GM19452 (cell line): ENCODE results near the gene ZNF473.

Experiments
- ATAC-seq: cut with Tn5 transposase; IDR thresholded peaks from one replicate; pipeline ENCODE4 v1.9.1; 2021; ENCODE audit not compliant: unreplicated experiment

Gene ZNF473

GRCh38 chr19:50025794-50026549 is at the start of gene ZNF473:
Gene ZNF473, plus strand, starts transcription at chr19:50026005. Its CDS starts 5,078 bp downstream, at chr19:50031083.
- peak; percentile 71 for ATAC-seq

DNA sequence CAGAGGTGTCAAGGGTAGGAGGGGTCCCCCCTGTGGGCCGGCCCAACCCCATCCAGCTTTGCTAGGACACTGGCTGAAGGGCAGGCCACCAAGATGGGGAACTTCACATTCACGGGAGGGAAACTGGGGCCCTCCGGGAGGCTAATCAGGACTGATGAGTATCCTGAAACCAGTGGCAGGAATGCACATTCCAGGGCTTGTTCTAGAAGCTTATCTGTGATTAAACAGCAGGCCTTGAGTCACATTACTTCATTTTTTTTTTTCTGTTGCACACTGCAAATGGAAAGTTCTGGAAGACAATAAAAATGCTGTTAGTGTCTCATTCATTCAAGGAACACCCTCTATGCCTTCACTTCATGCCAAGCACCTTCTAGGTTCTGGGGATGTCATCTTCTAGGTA is 49.3 kb upstream of the ZNF473 start:
- ATAC-seq = no peak

DNA sequence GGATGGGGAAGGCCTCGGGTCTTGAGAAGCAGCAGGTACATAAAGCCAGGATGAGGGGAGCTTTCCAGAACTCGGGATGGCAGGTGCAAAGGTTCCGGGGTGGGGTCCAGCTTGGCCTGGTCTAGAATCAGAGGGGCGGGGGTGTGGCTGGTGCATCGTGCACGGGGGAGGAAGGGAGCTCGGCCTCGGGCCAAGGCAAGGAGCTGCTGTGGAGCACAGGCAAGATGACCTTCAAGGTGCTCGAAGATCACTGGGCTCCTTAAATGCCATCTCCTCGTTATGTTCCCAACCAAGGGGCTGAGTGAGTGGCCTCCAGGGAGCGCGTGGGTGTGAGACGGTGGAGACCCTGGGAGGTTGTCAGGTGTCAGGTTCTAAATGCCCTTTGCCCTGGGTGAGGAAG is 48.7 kb upstream of the ZNF473 start:
- ATAC-seq = no peak

DNA sequence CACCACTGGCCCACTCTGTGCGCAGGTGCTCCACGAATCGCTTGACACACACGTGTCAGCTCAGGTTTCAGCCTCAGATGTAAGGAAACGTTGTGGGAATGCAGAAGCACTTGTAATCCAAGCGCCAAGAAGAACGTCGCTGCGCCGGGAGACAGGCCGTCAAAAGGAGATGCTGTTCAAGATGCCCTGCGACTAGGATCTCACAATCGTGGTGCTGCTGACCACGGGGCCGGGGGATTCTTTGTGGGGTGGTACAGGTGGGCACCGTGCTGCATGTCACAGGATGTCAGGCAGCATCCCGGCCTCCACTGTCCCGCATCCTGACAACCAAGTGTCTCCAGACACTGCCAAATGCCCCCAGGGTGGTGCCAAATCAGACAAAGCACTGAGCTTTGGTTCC is 47.9 kb upstream of the ZNF473 start:
- ATAC-seq = no peak

DNA sequence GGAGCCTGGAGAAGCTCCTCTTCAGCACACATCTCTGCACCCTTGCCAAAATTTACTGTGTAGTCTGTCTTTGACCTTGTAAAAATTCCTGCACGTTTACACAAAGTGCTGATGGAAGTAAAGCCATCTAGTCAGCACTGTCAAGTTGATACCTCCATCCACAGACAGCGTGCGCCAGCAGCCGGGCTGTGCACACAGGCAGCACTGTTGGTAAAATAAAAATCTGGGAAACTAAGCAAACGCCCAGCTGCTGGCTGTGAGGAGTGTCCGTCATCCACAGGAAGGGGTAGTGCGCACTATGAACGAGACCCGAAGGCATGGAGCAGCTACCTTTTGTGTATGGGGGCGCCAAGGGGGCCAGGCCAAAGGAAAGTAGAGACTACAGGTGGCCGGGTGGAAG is 47.5 kb upstream of the ZNF473 start:
- ATAC-seq = no peak

DNA sequence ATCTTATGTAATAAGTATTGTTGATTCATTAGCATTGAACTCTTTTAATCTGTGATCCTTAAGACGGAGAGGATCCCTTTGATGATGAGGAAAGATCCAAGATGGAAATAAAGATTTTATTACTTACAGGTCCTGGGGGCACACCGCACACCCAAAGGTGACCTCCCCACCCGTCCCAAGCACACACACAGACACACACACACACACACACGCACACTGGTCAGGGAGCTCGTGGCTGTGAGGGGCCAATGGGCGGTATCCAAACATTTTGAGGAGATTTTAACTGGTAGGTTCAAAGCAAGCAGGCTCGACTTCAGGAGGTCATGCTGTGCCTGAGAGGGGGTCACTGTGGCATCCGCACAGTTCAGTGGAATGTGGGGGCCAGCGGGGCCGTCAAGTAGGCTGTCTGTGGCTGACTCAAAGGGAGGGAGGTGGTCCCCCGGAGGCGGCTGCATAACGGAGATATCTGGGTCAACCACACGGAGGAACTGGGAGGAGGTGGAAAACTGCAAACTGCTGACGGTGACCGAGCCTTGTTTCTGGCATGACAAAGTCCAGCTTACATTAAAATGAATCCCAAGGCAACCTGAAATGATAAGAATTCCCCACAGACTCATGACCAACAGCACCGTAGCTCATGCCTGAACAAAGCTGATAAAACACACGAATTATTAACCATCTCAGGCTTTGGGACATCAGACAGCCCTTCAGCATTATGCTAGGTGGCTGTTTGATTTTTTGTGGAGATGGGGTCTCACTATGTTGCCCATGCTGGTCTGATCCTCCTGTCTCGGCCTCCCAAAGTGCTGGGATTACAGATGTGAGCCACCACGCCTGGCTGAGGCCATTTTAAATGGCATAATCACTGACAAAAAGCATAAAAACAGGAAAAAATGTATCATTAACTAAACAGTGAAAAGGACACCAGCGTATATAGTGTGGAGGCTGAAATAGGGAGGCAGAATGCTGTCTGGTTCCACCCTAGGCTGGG is 43.9 kb upstream of the ZNF473 start:
- ATAC-seq = no peak

DNA sequence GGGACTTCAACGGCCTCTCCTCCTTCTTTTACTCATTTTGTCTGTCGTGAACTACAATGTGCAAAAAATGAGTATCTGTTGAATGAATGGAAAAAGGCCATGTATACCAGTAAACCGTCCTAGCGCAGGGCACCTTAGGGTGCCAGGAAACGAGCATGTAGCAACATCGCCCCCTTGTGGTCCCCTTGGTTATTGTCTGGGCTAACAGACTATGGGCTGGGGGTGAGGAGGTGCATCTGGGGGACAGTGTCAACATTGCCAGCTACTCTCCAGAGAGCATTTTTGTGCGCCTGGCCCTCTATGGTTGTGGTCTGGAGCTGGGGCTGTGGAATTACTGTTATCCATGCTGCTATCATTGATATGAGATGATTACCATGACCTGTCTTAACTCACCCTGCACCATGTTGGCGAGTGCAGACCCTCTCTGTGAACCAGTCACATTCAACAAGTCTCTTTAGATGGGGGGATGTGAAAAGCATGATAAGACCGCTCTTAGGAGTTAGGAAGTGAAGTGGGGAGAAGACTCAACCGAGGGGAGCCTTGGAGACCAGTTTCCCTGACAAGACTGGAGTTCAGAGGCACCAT is 42.1 kb upstream of the ZNF473 start:
- no peak for ATAC-seq

GRCh38 chr19:49984491-49984890 is 41.3 kb upstream of the ZNF473 start:
- ATAC-seq = no peak

GRCh38 chr19:49985871-49986270 is 39.9 kb upstream of the ZNF473 start:
- no peak for ATAC-seq

DNA sequence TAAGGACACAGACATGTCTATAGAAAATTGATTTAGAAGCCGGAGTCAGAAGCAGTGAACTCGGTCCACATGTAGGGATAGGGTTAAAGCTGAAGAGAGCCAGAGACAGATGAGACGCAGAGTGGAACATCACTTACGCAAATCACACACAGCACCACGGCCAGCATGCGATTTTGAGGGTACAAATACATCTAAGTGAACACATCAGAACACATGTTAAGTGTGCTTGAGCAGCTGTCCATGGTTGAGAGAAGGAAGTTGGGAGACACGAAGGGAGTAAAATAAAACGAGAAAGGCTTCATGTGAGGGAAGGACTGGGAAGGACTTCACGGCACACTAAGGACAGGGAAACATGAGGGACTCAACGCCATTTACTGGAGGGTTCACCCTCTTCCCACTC is 39.5 kb upstream of the ZNF473 start:
- ATAC-seq = no peak

DNA sequence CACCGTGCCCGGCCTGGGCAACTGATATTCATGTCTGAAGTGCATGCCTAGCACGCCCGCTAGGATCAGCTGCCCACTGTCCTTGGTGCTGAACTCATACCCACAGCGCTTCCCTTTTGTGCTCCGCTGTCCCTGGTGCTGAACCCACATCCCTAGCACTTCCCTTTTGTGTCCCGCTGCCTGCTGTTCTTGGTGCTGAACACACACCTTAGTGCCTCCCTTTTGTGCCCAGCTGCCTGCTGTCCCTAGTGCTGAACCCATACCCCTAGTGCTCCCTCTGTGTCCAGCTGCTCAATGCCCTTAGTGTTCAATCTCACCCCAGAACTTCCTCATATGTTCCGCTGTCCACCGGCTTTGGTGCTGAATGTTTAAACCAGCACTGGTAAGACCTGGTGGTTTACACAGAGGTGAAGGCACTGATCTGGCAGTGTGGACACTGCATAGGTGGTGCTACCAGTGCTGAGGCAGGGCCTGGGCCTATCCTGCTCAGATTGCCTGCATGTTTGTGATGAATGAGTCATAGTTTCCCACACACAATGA is 38.6 kb upstream of the ZNF473 start:
- no peak for ATAC-seq

DNA sequence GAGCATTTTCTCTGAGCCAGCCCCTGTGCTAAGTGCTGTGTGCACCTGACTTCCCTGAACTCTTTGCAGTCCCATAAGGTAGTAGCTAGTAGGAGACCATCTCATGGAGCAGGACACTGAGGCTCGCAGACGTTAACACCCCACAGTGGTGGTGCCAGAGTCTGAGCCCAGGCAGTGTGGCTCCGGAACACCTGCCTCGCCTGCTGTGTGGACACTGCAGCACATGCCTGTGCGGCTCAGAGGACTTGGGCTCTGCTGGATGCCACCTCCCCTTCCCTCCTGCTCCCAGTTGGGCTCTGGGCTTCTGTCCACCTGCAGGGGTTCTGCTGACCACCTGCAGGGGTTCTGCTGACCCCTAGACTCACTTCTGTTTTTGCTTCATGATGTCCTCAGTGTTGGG is 37.8 kb upstream of the ZNF473 start:
- no peak for ATAC-seq

DNA sequence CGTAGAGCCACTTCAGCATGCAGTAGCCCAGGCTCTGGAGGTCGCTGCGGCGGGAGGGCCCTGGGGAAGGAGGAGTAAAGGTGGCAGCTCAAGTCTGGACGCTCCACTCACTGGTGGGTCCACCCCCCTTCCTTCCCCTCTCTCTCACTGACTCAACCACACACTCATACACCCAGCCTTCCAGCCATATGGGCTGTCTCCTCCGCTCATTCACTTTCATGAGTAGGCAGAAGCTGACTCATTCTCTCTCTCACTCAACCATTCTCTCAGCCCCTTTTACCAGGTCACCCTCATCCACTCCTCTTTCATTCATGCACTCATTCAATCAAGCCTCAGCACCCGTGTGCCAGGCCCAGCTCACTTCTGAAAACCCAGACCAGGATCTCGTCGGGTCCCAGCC is 37.4 kb upstream of the ZNF473 start:
- no peak for ATAC-seq

GRCh38 chr19:49997709-49998108 is 28.1 kb upstream of the ZNF473 start:
- ATAC-seq = no peak

- ATAC-seq = no peak
Observed at GRCh38 chr19:49999371-50000010, 26.3 kb upstream of the ZNF473 start.

DNA sequence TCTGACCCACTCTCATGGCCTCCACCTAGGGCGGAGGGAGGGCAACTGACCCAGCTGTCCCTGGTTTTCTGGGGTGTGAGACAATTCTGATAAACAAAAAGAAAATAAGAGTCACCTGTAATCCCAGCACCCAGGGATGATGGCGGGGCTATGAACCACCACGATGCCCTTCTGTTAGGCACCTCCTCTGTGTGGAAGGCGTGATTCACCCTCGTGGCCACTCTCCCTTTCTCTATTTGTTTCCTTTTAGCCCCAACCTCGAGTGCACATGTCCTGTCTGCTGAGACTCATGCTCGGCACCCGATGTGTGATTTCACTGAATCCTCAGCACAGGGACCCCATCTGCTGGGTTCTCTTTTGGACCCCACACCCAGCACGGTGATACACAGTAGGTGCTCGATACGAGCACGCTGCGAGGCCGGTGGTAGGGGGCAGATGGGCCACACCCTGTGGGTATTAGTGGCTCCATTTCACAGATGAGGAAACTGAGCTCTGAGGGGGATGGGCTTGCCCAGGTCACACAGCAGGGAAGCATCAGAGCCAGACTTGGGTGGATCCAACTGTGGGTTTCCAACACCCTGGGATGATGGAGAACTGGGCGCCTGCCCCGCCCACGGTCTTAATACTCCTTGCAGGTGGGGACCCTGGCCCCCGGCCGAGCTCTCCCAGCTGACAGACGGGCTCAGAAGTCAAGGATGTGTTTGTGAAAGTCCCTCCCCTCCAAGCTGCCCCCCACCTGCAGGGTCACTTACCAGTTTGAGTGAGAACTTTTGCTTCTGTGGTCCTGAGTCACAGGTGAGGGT is 25.6 kb upstream of the ZNF473 start:
- ATAC-seq = no peak

DNA sequence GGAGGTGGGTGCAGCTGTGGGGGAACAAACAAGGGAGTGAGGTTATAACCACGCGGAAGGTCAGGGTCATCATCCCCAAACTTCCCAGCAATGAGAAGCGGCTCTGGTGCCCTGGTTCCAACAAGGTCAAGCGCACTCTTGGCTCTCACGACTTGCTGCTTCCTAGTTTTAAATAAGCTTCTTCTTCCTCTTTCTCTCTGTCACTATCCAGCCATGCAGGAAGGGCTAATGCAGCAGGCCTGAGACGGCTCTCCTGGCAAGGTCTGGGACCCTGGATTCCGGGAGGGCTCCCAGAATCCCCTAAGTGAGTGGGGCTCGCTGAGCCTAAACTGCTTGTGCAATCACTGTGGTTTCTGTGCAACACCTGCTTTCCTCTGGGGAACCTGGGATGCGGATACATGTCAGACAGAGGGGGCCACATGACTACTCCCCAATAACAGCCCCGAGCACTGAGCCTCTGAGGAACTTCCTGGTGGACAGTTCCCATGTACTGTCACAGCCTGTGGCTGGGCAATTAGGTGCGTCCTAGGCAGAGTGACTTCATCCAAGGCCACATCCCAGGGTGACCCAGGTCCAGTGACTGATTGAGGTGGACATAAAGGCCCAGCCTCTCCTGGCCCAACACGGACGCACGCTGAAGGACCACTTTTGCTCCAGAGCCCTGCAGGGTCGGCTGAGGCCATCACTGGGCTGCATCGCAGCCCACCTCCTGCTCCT is 24.8 kb upstream of the ZNF473 start:
- no peak for ATAC-seq

DNA sequence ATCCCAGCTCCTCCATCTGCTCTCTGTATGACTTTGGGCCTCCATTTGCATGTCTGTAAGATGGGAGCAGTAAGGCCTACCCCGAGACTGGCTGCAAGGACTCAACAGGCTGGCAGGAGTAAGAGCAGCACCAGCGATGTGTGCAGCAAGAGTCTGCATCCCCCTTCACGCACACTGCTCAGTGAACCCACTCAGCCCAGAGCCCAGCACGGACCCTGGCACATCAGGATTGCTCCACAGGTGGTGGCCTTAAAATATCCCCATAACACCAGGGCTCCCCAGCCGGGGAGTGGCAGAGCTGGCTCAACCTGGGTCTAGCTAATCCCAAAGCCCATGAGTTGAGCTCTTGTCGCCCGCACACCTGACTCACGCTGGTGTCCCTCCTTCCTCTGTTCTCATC is 24.0 kb upstream of the ZNF473 start:
- ATAC-seq = no peak

DNA sequence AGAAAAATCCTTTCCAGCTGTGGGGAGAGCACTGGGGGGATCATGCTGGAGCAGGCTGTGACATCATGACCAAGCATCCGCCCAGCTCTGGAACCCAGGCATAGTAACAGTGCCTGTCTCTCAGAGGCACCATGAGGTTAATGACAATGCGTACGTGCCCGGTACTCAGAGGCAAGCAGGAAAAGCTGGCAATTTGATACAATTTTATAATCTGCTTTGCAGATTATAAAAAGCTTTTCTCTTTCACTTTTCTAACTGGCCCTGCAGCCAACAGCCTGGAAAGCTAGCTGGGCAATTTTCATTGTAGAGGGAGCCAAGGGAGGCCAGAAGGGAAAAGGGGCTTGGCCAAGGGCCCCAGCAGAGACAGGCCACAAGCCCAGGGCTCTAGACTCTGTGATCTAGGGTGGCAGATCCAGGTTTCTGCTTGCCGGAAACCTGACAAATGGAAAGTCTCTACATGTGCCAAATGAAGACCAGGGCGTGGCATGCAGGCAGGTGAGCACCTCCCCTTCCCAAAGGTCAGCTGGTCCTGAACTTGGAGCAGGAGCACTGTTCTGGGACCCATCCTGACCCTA is 23.3 kb upstream of the ZNF473 start:
- no peak for ATAC-seq
